GM19438 (cell line): ENCODE measurements around the gene DFFB.

Source experiments
- ATAC-seq: cut with Tn5 transposase; IDR thresholded peaks from one replicate; pipeline ENCODE4 v1.9.1; 2021; ENCODE audit warnings: low read depth; ENCODE audit not compliant: unreplicated experiment

Gene DFFB

GRCh38 chr1:3869751-3870301, 12.6 kb downstream of the DFFB start:
- no peak for ATAC-seq

DNA sequence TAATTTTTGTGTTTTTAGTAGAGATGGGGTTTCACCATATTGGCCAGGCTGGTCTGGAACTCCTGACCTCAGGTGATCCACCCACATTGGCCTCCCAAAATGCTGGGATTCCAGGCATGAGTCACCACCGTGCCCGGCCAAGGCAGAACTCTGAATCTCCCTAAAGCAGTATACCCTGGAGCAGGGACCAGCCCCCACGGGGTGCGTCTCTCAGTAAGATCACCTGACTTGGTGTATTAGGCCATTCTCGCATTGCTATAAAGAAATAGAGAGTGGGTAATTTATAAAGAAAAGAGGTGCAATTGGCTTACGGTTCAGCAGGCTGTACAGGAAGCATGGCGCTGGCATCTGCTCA, 14.2 kb downstream of the DFFB start:
- no peak for ATAC-seq

GRCh38 chr1:3872546-3872945, 15.3 kb downstream of the DFFB start:
- no peak for ATAC-seq

- no peak for ATAC-seq
These were observed 17.5 kb downstream of the DFFB start for GRCh38 chr1:3874736-3875135.

- ATAC-seq = no peak
These were observed 19.4 kb downstream of the DFFB start for GRCh38 chr1:3876716-3877115.

DNA sequence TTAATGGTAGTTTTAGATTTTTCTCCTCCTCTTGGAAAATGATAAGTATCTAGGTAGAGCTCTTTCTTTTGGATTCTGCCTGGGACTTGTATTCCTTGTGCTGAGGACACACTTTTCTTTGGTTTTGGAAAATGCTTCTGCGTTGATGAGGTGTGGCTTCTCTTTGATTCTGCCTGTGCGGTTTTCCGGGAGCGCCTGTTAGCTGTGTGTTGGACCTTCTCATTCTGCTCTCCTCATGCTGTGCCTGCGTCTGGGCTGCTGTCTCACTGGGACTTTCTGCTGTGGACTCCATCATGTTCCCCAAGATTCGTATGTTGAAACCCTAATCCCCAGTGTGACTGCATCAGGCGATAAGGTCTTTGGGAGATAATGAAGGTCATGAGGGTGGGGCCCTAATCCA, 21.8 kb downstream of the DFFB start:
- ATAC-seq = no peak

DNA sequence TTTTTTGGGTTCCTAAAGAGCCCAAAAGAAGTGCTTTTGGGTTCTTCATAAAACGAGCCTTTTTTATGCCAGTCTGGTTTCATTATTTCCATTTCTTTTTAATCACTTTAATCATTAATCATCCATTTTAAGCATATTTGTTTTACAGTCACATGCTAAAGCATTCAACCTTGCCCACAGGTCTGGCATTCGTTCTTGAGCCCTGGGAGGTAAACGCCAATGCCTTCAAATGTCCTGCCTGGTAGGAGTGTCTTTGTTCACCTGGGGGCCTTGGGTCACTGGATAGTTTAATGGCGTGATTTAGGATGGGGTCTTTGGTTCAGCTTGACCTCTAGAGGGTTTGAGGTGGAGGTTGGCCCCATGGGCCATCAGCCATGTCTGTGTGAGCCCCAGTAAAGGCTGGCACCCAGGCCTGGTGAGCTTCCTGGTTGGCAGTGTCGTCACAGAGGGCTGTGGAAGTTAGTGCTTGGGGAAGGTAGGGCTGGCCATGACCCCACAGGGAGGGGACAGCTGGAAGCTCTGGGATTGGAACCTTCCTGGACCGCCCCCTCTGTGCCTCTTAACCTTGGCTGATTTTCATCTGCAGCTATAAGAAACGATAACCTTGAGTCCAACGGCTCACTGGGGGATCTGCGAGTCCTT, 22.6 kb downstream of the DFFB start:
- ATAC-seq = no peak

DNA sequence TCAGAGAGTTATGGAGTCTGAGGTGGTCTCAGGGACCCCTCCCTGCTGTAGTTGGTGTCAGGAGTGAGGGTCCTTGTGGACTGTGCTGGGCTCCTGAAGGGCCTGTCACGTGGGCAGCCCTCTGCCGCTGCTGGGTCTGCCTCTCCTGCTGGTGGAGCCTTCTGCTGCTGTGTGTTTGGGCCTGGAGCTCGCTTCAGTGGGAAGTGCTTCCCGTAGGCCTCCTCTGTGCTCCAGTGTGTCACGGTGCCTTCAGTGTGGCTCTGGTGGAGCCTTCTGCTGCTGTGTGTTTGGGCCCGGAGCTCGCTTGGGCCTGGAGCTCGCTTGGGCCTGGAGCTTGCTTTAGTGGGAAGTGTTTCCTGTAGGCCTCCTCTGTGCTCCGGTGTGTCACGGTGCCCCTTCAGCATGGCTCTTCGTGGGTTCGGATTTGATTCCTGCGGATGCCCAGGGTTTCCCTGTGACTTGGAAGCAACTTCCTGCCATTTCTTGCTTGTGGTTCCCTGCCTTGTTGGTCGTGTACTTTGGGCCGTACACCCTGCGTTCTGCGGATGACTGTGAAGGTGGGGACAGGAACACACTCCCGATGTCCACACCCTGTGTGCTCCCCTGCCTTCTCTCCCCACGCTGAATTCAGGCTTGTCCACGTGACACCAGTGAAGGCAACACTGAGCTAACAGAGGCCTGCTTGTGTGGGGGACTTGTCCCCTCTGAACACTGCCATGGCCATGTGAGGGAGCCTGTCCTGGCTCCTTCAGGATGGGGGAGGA, 23.3 kb downstream of the DFFB start:
- no peak for ATAC-seq

DNA sequence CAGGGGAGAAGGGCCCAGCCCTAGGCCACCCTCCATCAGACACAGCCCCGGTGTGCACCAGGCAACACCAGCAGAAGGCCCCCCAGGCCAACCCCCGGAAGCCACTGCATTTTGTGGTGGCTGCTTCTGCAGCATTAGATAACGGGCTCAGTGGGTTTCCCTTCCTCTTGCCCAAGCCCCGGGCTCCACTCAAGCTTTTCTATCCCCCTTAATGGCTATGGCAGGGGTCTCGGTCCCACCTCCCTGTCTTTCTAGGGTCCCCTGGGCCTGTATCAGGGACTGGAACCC, 23.9 kb downstream of the DFFB start:
- no peak for ATAC-seq

- no peak for ATAC-seq
These were observed 26.1 kb downstream of the DFFB start for GRCh38 chr1:3883194-3883925.

GRCh38 chr1:3884966-3885365, 27.7 kb downstream of the DFFB start:
- no peak for ATAC-seq

- no peak for ATAC-seq
These were observed 28.3 kb downstream of the DFFB start for GRCh38 chr1:3885611-3886010.

DNA sequence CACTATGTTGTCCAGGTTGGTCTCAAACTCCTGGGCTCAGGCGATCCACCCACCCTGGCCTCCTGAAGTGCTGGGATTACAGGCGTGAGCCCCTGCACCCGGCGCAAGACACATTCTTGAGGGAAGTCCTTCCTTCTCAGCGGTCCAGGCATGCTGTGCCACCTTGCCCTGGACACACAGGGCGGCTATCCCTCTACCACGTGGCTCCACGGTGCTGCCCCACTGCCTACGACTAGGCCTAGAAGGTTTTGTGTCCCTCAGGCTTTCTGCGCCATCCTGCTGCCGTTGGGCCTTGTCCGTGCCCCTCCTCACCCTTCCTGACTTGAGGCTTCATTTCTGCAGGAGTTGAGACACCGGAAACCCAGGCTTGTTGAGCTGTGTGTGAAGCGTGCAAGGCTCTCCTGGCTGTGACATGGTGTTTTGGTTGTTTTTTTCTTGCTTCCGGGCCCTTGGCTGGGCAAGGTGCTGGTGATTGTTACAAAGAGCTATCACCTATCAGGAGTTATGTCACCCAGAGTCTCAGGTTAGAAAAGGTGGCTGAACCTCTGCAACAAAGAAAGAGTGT, 28.9 kb downstream of the DFFB start:
- no peak for ATAC-seq

DNA sequence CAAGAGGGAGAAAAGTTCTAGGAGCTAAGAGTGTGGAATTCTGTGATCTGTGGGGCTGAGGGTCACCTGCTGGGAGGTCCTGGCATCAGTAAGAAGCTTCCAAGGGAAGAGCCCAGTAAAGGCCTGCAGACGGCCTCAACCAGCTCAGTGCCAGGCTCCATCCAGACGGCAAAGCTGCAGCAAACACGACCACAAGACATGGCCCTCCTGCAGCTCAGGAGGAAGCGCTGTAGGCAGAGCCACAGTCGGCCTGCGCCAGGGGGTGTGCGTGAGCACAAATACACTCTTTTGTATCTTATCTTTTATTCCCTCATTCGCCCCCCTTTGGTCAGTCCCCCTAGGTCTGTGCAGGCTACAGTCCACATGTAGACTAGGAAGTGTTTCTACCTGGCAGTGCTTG, 29.4 kb downstream of the DFFB start:
- no peak for ATAC-seq

DNA sequence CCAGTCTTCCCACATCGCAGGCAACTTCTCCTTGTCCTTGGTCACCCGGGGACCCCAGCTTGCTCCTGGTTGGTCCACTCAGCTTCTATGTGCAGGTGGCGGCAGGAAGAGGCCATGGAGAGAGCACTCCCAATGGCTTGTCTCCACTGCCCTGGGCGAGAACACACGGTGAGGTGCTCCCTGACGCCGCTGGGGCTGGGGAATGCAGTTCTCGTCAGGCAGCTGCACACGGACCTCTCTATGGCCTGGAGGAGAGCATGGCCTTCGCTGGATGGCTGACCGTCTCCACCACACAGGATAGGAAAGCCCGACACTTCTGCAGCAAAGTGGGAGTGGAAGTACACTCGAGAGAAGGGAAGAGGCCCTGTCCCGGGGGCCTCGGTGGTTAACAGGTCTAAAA, 31.0 kb downstream of the DFFB start:
- no peak for ATAC-seq

GRCh38 chr1:3889936-3890335, 32.7 kb downstream of the DFFB start:
- no peak for ATAC-seq

- no peak for ATAC-seq
These were observed 33.4 kb downstream of the DFFB start for GRCh38 chr1:3890389-3891328.

GRCh38 chr1:3891329-3891865, 34.1 kb downstream of the DFFB start:
- ATAC-seq = no peak

- no peak for ATAC-seq
These were observed 35.5 kb downstream of the DFFB start for GRCh38 chr1:3892748-3893147.

- no peak for ATAC-seq
These were observed 35.9 kb downstream of the DFFB start for GRCh38 chr1:3893190-3893589.
